Muscle layer of duodenum (tissue), 2 donors: ENCODE results near the gene DPAGT1.
A peak's percentile ranks its signal among the peaks of the same experiment; 100 is the strongest.
"Not testable (repeated sequence)": the region's sequence is repeated elsewhere in the genome, so short reads cannot be mapped to it uniquely, and the experiment has no call there.

Source experiments
- H3K27ac ChIP-seq: one replicate; pipeline ENCODE4 v1.7.0; 2013; ENCODE audit warnings: mild to moderate bottlenecking, low read length
- H3K27me3 ChIP-seq: one replicate; pipeline ENCODE4 v1.7.0; 2013; ENCODE audit warnings: low read depth, mild to moderate bottlenecking, control low read depth, low read length
- H3K36me3 ChIP-seq, 2 donors: one replicate each; pipeline ENCODE4 v1.7.0; 2013; ENCODE audit warnings: low read length in 2 of 2, control low read depth in 1 of 2, mild to moderate bottlenecking in 1 of 2; ENCODE audit not compliant: insufficient read depth in 2 of 2, control insufficient read depth in 1 of 2
- H3K4me1 ChIP-seq, 2 donors: one replicate each; pipeline ENCODE4 v1.7.0; 2013; ENCODE audit warnings: low read length in 2 of 2, mild to moderate bottlenecking in 2 of 2, control low read depth in 1 of 2, moderate library complexity in 1 of 2; ENCODE audit not compliant: insufficient read depth in 2 of 2, control insufficient read depth in 1 of 2
- H3K4me3 ChIP-seq, 2 donors: one replicate each; pipeline ENCODE4 v1.7.0; 2013; ENCODE audit warnings: low read length in 2 of 2, low read depth in 1 of 2, mild to moderate bottlenecking in 1 of 2
- H3K9me3 ChIP-seq, 2 donors: one replicate each; pipeline ENCODE4 v1.7.0; 2013; ENCODE audit warnings: low read length in 2 of 2, control low read depth in 1 of 2, mild to moderate bottlenecking in 1 of 2; ENCODE audit not compliant: control insufficient read depth in 1 of 2
- donor health status: healthy.

The DPAGT1 gene

GRCh38 chr11:119101759-119102423 is at the start of gene DPAGT1:
TSS of gene DPAGT1 (minus strand) at chr11:119101853. CDS start at chr11:119101655, 198 bp downstream.
- no peaks in the 10 kb centered on the region for H3K9me3 ChIP-seq
- no peaks in the 10 kb centered on the region for H3K27me3 ChIP-seq

DNA sequence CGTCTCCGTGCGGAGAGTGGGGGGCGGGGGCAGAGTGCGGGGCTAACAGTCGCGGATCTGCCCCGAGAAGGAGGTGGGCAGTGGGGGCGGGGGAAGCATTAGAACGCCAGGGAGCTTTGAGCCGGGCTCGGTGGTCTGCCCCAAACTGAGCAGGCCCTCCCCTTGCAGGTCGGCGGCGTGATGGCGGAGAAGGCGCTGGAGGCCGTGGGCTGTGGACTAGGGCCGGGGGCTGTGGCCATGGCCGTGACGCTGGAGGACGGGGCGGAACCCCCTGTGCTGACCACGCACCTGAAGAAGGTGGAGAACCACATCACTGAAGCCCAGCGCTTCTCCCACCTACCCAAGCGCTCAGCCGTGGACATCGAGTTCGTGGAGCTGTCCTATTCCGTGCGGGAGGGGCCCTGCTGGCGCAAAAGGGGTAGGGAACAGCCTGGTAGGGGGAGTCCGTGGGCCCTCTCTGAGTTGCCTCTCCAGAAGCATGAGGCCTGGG is 48.2 kb upstream of the DPAGT1 start:
- H3K4me3 ChIP-seq = peak overlapping the region in 1 of 2 donors; percentile 76
- H3K27ac ChIP-seq = no peak overlapping the region
- H3K36me3 ChIP-seq = no peaks in the 10 kb centered on the region
- H3K27me3 ChIP-seq = peaks cover 18% of the 10 kb centered on the region
- no peaks in the 10 kb centered on the region for H3K9me3 ChIP-seq
- H3K4me1 ChIP-seq = peaks cover 4 to 16% of the 10 kb centered on the region in 2 donors

More at GRCh38 chr11:119101759-119102423, at the start of gene DPAGT1:
- peaks cover 16 to 30% of the 10 kb centered on the region in 2 donors for H3K4me1 ChIP-seq
- H3K4me3 ChIP-seq = peak within 1 kb of the TSS; percentile 87 to 89
- H3K36me3 ChIP-seq = peaks cover 12 to 18% of the 10 kb centered on the region in 2 donors
- H3K27ac ChIP-seq = peak within 1 kb of the TSS; percentile 98

DNA sequence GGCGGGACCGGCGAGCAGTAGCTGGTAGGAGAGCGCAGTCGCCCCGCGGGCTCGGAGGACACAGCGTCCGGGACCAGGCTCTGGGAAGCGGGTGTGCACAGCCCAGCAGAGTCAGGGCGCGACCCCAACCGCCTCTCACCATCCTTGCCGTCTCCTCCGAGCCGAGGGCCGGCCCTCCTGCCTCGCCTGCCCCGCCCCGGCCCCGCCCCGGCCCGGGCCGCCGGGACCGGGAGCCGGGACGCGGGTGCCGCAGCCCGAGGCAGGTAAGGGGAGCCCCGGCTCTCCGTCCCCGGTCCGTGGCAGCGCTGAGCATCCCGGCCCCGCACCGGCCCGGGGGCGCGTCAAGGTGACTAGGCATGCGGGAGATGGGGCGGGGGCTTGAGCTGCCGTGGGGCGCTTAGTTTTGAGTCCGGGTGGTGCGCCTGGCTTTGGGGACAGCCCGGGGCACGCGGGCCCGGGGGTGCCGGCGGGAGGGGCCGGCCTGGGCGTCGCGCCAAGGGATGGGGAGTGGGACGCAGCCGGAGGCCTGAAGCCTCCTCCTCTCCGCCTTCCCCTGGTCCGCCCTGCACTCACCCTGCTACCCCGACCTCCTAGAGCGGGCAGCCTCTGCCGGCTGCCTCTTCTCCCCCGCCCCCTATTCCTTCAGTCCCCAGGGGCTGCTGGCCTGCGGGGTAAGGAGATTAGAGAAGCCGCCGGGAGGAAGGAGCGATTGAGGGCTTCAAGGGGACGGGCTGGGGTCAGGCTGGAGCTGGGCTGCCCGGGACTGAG is 47.5 kb upstream of the DPAGT1 start, which contains the start of gene ABCG4:
ABCG4 (plus strand) TSS at position 35 of the 768 bp plus-strand sequence. CDS start 914 bp downstream, outside the sequence.
- H3K36me3 ChIP-seq = no peaks in the 10 kb centered on the region
- H3K4me1 ChIP-seq = peaks cover 4 to 16% of the 10 kb centered on the region in 2 donors
- H3K4me3 ChIP-seq = peak within 1 kb of the TSS; percentile 30 to 76
- H3K27ac ChIP-seq = no peak within 1 kb of the TSS
- no peaks in the 10 kb centered on the region for H3K9me3 ChIP-seq
- peaks cover 18% of the 10 kb centered on the region for H3K27me3 ChIP-seq

DNA sequence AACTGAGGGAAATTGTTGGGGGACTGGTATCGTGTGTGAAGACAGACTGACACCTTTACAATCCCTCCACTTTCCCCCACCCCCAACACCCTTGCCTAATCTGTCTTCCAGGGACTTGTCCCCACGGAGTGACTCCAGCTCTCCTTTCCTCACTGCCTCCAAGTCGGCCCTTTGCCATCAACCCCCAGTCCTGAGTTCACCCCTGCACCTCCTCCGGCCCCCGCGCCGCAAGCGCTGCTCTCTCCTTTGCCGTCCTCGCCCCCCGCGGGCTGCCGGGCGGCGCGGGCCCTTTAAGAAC is 47.0 kb upstream of the DPAGT1 start:
- H3K4me1 ChIP-seq = peaks cover 4 to 16% of the 10 kb centered on the region in 2 donors
- H3K9me3 ChIP-seq = no peaks in the 10 kb centered on the region
- H3K4me3 ChIP-seq = peak overlapping the region; percentile 30 to 76
- H3K27ac ChIP-seq = no peak overlapping the region
- peaks cover 18% of the 10 kb centered on the region for H3K27me3 ChIP-seq
- no peaks in the 10 kb centered on the region for H3K36me3 ChIP-seq

- Histone ChIP-seq H3K4me3 (no peak overlapping the region), H3K27ac (no peak overlapping the region), H3K36me3 (no peaks in the 10 kb centered on the region), H3K4me1 (peaks cover 4 to 16% of the 10 kb centered on the region in 2 donors), H3K27me3 (peaks cover 18% of the 10 kb centered on the region), H3K9me3 (no peaks in the 10 kb centered on the region)
Observed at GRCh38 chr11:119147604-119148333, 46.1 kb upstream of the DPAGT1 start.

DNA sequence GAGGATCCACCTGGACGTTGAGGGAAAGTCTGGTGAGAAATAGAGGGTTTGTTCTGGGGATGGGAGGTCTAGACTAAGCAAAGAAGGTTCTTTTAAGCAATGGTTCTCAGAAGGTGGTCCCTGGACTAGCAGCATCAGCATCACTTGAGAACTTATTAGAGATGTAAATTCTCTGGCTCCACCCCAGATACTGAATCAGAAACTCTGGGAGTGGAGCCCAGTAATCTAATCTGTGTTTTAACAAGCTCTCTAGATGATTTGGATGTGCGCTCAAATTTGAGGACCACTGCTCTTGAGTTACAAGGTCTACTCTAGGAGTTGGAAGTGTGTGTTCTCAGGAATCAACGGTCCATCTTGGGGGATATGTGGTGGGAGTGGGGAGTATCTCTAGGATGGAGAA is 43.9 kb upstream of the DPAGT1 start:
- Histone ChIP-seq H3K9me3 (no peaks in the 10 kb centered on the region), H3K4me3 (no peak overlapping the region), H3K27ac (no peak overlapping the region), H3K27me3 (peaks cover 18% of the 10 kb centered on the region), H3K4me1 (peaks cover 4 to 16% of the 10 kb centered on the region in 2 donors), H3K36me3 (no peaks in the 10 kb centered on the region)

GRCh38 chr11:119144825-119145486 is 43.3 kb upstream of the DPAGT1 start:
- Histone ChIP-seq H3K4me1 (peaks cover 4 to 16% of the 10 kb centered on the region in 2 donors), H3K9me3 (no peaks in the 10 kb centered on the region), H3K36me3 (no peaks in the 10 kb centered on the region), H3K27ac (no peak overlapping the region), H3K4me3 (no peak overlapping the region), H3K27me3 (peaks cover 12% of the 10 kb centered on the region)

DNA sequence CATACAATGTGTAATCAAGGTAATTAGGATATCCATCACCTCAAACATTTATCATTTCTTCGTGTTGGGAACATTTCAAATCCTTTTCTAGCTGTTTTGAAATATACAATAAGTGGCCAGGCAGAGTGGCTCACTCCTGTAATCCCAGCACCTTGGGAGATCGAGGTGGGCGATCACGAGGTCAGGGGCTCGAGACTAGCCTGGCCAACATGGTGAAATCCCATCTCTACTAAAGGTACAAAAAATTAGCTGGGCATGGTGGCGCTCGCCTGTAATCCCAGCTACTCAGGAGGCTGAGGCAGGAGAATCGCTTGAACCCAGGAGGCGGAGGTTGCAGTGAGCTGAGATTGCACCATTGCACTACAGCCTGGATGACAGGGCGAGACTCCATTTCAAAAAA is 37.6 kb upstream of the DPAGT1 start:
- H3K9me3 ChIP-seq, H3K27me3 ChIP-seq, H3K36me3 ChIP-seq, H3K4me3 ChIP-seq, H3K27ac ChIP-seq, H3K4me1 ChIP-seq: not testable (repeated sequence)

DNA sequence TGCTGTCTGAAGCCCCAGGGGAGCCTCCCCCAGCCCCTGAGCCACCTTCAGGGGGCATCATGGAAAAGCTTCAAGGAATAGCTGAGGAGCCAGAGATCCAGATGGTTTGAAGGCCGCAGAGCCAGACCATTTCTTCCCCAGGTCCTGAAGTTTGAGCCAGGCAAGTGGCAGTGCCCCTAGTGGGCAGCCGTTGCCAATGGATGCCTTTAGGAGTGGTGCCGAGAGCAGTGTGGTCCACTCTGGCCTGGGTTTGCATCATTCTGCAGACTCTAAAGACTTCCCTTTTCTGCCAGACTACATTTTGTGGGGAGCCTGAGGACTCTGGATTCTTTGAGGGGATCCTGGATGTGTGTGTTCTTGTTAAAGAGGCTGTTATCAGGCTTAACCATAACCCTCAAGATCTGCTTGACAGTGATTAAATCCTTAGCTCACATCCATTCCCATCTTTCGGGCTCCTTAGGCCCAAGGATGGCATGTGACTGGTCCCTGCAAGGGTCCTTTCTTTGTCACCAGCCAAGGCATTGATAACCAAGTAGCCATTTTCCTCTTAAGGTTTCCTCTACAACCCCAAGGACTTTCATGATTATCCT is 32.8 kb upstream of the DPAGT1 start:
- no peaks in the 10 kb centered on the region for H3K27me3 ChIP-seq
- H3K4me3 ChIP-seq = no peak overlapping the region
- peaks cover 37 to 49% of the 10 kb centered on the region in 2 donors for H3K36me3 ChIP-seq
- H3K9me3 ChIP-seq = no peaks in the 10 kb centered on the region
- no peaks in the 10 kb centered on the region for H3K4me1 ChIP-seq
- H3K27ac ChIP-seq = no peak overlapping the region

GRCh38 chr11:119130662-119131061 is 29.0 kb upstream of the DPAGT1 start:
- Histone ChIP-seq H3K9me3 (no peaks in the 10 kb centered on the region), H3K27me3 (no peaks in the 10 kb centered on the region), H3K27ac (no peak overlapping the region), H3K36me3 (peaks cover 37 to 57% of the 10 kb centered on the region in 2 donors), H3K4me1 (no peaks in the 10 kb centered on the region), H3K4me3 (no peak overlapping the region)
